Activated CD4-positive, alpha-beta T cell treated with anti-CD3 and anti-CD28 coated beads for 24 hours (primary cell): ENCODE results near the gene TCERG1L.
"Not testable (repeated sequence)": the region's sequence is repeated elsewhere in the genome, so short reads cannot be mapped to it uniquely, and the experiment has no call there.

Experiments used
- DNase-seq, 2 donors: peaks; one replicate each; pipeline ENCODE4 v3.0.0-alpha.2; 2020; ENCODE audit warnings: low read depth in 2 of 2

TCERG1L gene

GRCh38 chr10:131107970-131108369, 203.6 kb downstream of the TCERG1L start:
- DNase-seq: no peak

- no peak for DNase-seq
Measured at GRCh38 chr10:131102676-131103075, 208.8 kb downstream of the TCERG1L start.

GRCh38 chr10:131102147-131102546, 209.4 kb downstream of the TCERG1L start:
- no peak for DNase-seq

- not testable (repeated sequence) for DNase-seq
Measured at GRCh38 chr10:131100418-131101410, 210.8 kb downstream of the TCERG1L start.

GRCh38 chr10:131099028-131099726, 212.3 kb downstream of the TCERG1L start:
- DNase-seq: no peak

GRCh38 chr10:131098416-131098952, 213.0 kb downstream of the TCERG1L start:
- no peak for DNase-seq

- DNase-seq: no peak
Measured at GRCh38 chr10:131096031-131096430, 215.5 kb downstream of the TCERG1L start.

GRCh38 chr10:131095313-131095580, 216.3 kb downstream of the TCERG1L start:
- no peak for DNase-seq

GRCh38 chr10:131094527-131095312, 216.8 kb downstream of the TCERG1L start:
- DNase-seq: no peak

GRCh38 chr10:131093795-131094366, 217.6 kb downstream of the TCERG1L start:
- DNase-seq: no peak

- no peak for DNase-seq
Measured at GRCh38 chr10:131093346-131093745, 218.2 kb downstream of the TCERG1L start.

- no peak for DNase-seq
Measured at GRCh38 chr10:131092876-131093275, 218.6 kb downstream of the TCERG1L start.

- DNase-seq: no peak
Measured at GRCh38 chr10:131092386-131092785, 219.1 kb downstream of the TCERG1L start.

- DNase-seq: no peak
Measured at GRCh38 chr10:131091682-131092081, 219.8 kb downstream of the TCERG1L start.

- DNase-seq: no peak
Measured at GRCh38 chr10:131090761-131091661, 220.5 kb downstream of the TCERG1L start.

- DNase-seq: no peak
Measured at GRCh38 chr10:131089861-131090260, 221.7 kb downstream of the TCERG1L start.

- DNase-seq: no peak
Measured at GRCh38 chr10:131089150-131089549, 222.4 kb downstream of the TCERG1L start.

GRCh38 chr10:131088619-131089018, 222.9 kb downstream of the TCERG1L start:
- no peak for DNase-seq

- no peak for DNase-seq
Measured at GRCh38 chr10:131087464-131088215, 223.9 kb downstream of the TCERG1L start.

GRCh38 chr10:131086511-131086910, 225.0 kb downstream of the TCERG1L start:
- no peak for DNase-seq
